Left lung (tissue), 10 donors: Measurements from ENCODE around the gene CORIN. TPM values are rescaled to one million over a fixed set of nuclear protein-coding genes. Genes with fewer than 3 reads are reported as not detected.

Experiments
- ATAC-seq: fragments of 200-7000 bp; cut with Tn5 transposase; one replicate; pipeline ENCODE4 v1.9.1; 2020; ENCODE audit warnings: moderate library complexity
- DNase-seq, 4 donors: peaks; one replicate each; pipeline ENCODE4 v3.0.0-alpha.2; 2013 to 2020
- H3K27ac ChIP-seq, 2 donors: fragments of 200-600 bp; sonication (generic) in 1 of 2; one replicate each; pipeline versions ENCODE4 v1.5.0 to v1.8.0; 2020 to 2021
- H3K27me3 ChIP-seq, 2 donors: fragments of 200-600 bp; sonication (generic) in 1 of 2; one replicate each; pipeline versions ENCODE4 v1.5.0 to v1.8.0; 2020 to 2021
- H3K36me3 ChIP-seq, 2 donors: fragments of 200-600 bp; sonication (generic) in 1 of 2; one replicate each; pipeline versions ENCODE4 v1.5.0 to v1.8.0; 2020 to 2021
- H3K4me1 ChIP-seq, 2 donors: fragments of 200-600 bp; one replicate each; pipeline ENCODE4 v1.8.0; 2021
- H3K4me3 ChIP-seq, 2 donors: fragments of 200-600 bp; sonication (generic) in 1 of 2; one replicate each; pipeline versions ENCODE4 v1.5.0 to v1.8.0; 2020 to 2021; ENCODE audit warnings: mild to moderate bottlenecking in 1 of 2
- H3K9me3 ChIP-seq, 2 donors: fragments of 200-600 bp; sonication (generic) in 1 of 2; one replicate each; pipeline versions ENCODE4 v1.5.0 to v1.8.0; 2020 to 2021
- intact Hi-C, 2 donors: fragments of 100-400 bp; cut with DNase I; formaldehyde crosslinking; loops; one replicate each; pipeline versions ENCODE4 v1.11.2 to v1.14.2; 2022
- polyA plus RNA-seq, 6 donors: library from polyadenylated mRNA; unstranded; fragments of 120-200 nt; gene quantifications; one replicate each; pipeline ENCODE4 v1.2.1, GENCODE V29; 2013; ENCODE audit not compliant: insufficient read length in 6 of 6
- total RNA-seq, 2 donors: library from RNA; stranded (reverse); fragmentation: NEBNext Ultra II Directional; extraction: Animal tissue kit (Norgen Biotek cat#: 25700); gene quantifications; one replicate each; pipeline ENCODE4 v1.2.1, GENCODE V29; 2021
- TF ChIP-seq, protein P1 (sequence below), 2 donors: fragments of 200-600 bp; sonication (generic) in 1 of 2; IDR thresholded peaks; one replicate each; pipeline versions ENCODE4 v1.5.0 to v1.8.0; 2021; ENCODE audit warnings: antibody characterized with exemption in 2 of 2
- donor health status: DM: no; HTN: yes; CAD: no.
- donor health status: DM: no; HTN: no; CAD: no.

CORIN gene
- total and polyA plus RNA-seq, 8 donors: 1.4 to 6.3 (median 3.3) TPM

DNA sequence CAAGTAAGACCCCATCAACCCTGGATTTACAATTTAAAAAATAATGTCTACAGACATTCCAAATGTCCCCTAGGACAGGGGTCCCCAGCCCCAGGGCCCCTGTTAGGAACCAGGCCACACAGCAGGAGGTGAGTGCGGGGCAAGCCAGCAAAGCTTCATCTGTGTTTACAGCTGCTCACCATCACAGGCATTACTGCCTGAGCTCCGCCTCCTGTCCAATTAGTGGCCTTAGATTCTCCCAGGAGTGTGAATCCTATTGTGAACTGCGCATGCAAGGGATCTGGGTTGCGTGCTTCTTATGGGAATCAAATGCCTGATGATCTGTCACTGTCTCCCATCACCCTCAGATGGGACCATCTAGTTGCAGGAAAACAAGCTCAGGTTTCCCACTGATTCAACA is 206.7 kb downstream of the CORIN start:
- no peak for ATAC-seq
- no peaks in the 10 kb centered on the region for H3K36me3 ChIP-seq
- intact Hi-C loops: no loop called here

DNA sequence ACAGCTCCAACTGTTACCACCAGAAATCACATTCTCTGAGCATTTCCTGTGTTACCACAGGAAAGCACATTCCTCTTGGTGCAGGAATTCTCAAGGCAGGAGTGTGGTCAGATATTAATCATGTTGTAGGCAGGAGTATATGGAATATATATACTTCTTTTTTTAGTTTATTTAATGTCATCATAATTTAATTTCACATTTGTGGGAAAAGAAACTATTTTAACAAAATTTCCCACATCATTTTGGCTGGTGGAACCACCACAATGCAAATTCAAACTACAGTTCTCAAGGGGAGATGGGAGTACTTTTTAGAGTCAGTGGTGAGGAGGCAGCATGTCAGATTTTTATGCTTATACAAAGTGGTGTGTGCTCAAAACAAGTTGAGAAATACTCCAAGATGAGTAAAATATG is 213.8 kb downstream of the CORIN start:
- H3K27me3 ChIP-seq: no peaks in the 10 kb centered on the region
- no peak overlapping the region for H3K27ac ChIP-seq
- no peaks in the 10 kb centered on the region for H3K9me3 ChIP-seq
- no peak overlapping the region for H3K4me3 ChIP-seq
- DNase-seq: no peak
- intact Hi-C loops: no loop called here
- ATAC-seq: no peak
- TF ChIP-seq, protein P1, sequence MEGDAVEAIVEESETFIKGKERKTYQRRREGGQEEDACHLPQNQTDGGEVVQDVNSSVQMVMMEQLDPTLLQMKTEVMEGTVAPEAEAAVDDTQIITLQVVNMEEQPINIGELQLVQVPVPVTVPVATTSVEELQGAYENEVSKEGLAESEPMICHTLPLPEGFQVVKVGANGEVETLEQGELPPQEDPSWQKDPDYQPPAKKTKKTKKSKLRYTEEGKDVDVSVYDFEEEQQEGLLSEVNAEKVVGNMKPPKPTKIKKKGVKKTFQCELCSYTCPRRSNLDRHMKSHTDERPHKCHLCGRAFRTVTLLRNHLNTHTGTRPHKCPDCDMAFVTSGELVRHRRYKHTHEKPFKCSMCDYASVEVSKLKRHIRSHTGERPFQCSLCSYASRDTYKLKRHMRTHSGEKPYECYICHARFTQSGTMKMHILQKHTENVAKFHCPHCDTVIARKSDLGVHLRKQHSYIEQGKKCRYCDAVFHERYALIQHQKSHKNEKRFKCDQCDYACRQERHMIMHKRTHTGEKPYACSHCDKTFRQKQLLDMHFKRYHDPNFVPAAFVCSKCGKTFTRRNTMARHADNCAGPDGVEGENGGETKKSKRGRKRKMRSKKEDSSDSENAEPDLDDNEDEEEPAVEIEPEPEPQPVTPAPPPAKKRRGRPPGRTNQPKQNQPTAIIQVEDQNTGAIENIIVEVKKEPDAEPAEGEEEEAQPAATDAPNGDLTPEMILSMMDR (IDR thresholded peaks at IDR 0.05): no peak
- no peaks in the 10 kb centered on the region for H3K36me3 ChIP-seq
- no peaks in the 10 kb centered on the region for H3K4me1 ChIP-seq

More for the DNA sequence above, 206.7 kb downstream of the CORIN start:
- H3K4me3 ChIP-seq: no peak overlapping the region
- no peaks in the 10 kb centered on the region for H3K27me3 ChIP-seq
- no peaks in the 10 kb centered on the region for H3K9me3 ChIP-seq
- TF ChIP-seq, protein P1 (IDR thresholded peaks at IDR 0.05): no peak
- DNase-seq: no peak
- H3K4me1 ChIP-seq: no peaks in the 10 kb centered on the region
- H3K27ac ChIP-seq: no peak overlapping the region

DNA sequence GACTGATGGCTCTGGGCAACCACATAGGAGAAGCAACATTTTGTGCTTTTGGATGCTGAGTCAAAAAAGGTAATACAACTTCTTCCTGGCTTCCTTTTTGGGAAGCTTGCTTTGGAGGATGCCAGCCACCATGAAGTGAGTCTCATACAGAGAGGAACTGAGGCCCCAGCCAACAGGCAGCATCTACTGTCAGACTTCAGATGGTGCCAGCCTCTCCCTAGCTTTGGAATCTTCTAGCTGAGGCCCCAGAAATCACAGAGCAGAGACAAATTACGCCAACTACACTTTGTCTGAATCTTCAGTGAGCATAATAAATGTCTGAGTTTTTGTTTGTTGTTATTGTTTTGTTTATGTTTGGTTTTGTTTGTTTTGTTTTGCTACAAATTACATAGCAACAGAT is 216.7 kb downstream of the CORIN start:
- Histone ChIP-seq H3K4me3 (no peak overlapping the region), H3K36me3 (no peaks in the 10 kb centered on the region), H3K27ac (no peak overlapping the region), H3K9me3 (no peaks in the 10 kb centered on the region), H3K27me3 (no peaks in the 10 kb centered on the region), H3K4me1 (no peaks in the 10 kb centered on the region)
- intact Hi-C loops: no loop called here
- DNase-seq: no peak
- no peak for ATAC-seq
- TF ChIP-seq, protein P1 (IDR thresholded peaks at IDR 0.05): no peak

DNA sequence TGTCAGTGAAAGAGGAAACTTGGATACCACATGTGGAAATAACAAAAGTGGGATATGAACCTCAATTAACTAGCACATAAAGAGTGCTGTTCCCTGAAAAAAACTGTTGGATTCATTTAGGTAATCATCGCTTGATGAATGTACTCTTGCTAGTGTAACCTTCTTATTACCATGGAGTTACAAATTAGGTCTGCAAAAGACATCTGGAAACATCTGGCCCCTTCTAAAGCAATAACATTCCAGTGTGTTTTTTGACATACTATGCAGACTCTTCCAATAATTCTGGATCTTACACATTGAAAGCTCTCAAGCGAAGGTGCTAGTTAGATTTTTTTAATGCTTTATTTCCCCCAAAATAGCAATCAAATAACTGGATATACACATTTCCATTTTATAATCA is 218.2 kb downstream of the CORIN start:
- H3K9me3 ChIP-seq: no peaks in the 10 kb centered on the region
- TF ChIP-seq, protein P1 (IDR thresholded peaks at IDR 0.05): no peak
- no peak overlapping the region for H3K4me3 ChIP-seq
- no peaks in the 10 kb centered on the region for H3K36me3 ChIP-seq
- no peaks in the 10 kb centered on the region for H3K27me3 ChIP-seq
- no peaks in the 10 kb centered on the region for H3K4me1 ChIP-seq
- no peak overlapping the region for H3K27ac ChIP-seq
- intact Hi-C loops: no loop called here
- no peak for ATAC-seq
- DNase-seq: peak in 2 of 4 donors; percentile 36 to 39

DNA sequence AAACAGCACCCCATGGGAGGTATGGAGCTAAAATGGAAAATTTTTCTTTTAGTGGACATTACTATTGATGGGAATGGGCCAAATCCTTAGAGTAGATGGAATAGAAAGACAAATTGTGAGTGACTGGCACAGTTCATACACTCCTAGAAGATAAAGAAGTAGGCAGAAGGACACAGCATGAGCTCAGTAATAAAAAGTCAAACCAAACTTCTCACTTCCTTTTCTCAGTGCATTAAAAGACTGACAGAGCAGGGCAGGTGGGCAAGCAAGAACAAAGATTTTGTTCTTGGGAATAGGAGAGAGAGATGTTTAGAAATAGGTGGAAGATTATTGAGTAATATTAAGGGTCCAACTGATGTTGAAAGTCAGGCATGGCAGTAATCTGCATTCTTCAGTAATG is 220.3 kb downstream of the CORIN start:
- no peaks in the 10 kb centered on the region for H3K27me3 ChIP-seq
- H3K4me3 ChIP-seq: no peak overlapping the region
- no peak for DNase-seq
- TF ChIP-seq, protein P1 (IDR thresholded peaks at IDR 0.05): no peak
- no peak overlapping the region for H3K27ac ChIP-seq
- intact Hi-C loops: no loop called here
- no peaks in the 10 kb centered on the region for H3K9me3 ChIP-seq
- H3K36me3 ChIP-seq: no peaks in the 10 kb centered on the region
- H3K4me1 ChIP-seq: no peaks in the 10 kb centered on the region
- no peak for ATAC-seq
